ENCODE data around the gene ADD3.

ADD3 gene

GRCh38 chr10:110141185-110141584 lies 133.4 kb downstream of the ADD3 start:
- H3K27me3 ChIP-seq (ENCODE audit: insufficient read depth, low read length), result no peaks in the 10 kb centered on the region
- no peak overlapping the region for H3K4me3 ChIP-seq (ENCODE audit: low read depth, low read length)
- no peak overlapping the region for H2BK120ac ChIP-seq (ENCODE audit: insufficient read depth, low read length, poor library complexity)
- H4K91ac ChIP-seq (ENCODE audit: low read depth, low read length), result no peak overlapping the region
- no peak overlapping the region for H3K9ac ChIP-seq (ENCODE audit: low read length)
- no peak overlapping the region for H3K14ac ChIP-seq (ENCODE audit: low read length)
- H2BK5ac ChIP-seq (ENCODE audit: low read depth, low read length, poor library complexity), result no peak overlapping the region
- H2BK12ac ChIP-seq (ENCODE audit: low read length), result no peak overlapping the region
- peaks cover 0 to 2% of the 10 kb centered on the region in 2 experiments for H3K4me1 ChIP-seq (ENCODE audit: control insufficient read depth in 1 of 2, insufficient read depth in 2 of 2, low read length in 2 of 2)
- no peak overlapping the region for H3K23ac ChIP-seq (ENCODE audit: low read length)
- H3K18ac ChIP-seq (ENCODE audit: low read length), result no peak overlapping the region
- DNase-seq, result no peak
- H3K79me1 ChIP-seq (ENCODE audit: low read length), result no peaks in the 10 kb centered on the region
- no peak overlapping the region for H4K12ac ChIP-seq (ENCODE audit: low read depth, low read length)
- H3K27ac ChIP-seq (ENCODE audit: low read depth, low read length), result no peak overlapping the region
- no peak overlapping the region for H3K4ac ChIP-seq (ENCODE audit: low read depth, low read length)
- H3K4me2 ChIP-seq (ENCODE audit: low read length), result no peak overlapping the region
- H4K8ac ChIP-seq (ENCODE audit: low read depth, low read length), result no peak overlapping the region
- no peaks in the 10 kb centered on the region for H3K79me2 ChIP-seq (ENCODE audit: control insufficient read depth, insufficient read depth, low read length, poor library complexity)
- no peak overlapping the region for H2AFZ ChIP-seq (ENCODE audit: insufficient read depth, low read length, poor library complexity)
- peaks cover under 1 to 3% of the 10 kb centered on the region in 2 experiments for H3K36me3 ChIP-seq (ENCODE audit: control insufficient read depth in 1 of 2, insufficient read depth in 2 of 2, low read length in 2 of 2)
- H2AK5ac ChIP-seq (ENCODE audit: low read length), result no peak overlapping the region
- no CpG with 5 or more reads among the region's 1 CpG for WGBS (ENCODE audit: extremely low coverage, insufficient coverage, insufficient read length)
- H3K9me3 ChIP-seq (ENCODE audit: insufficient read depth, low read depth, low read length), result no peaks in the 10 kb centered on the region

DNA sequence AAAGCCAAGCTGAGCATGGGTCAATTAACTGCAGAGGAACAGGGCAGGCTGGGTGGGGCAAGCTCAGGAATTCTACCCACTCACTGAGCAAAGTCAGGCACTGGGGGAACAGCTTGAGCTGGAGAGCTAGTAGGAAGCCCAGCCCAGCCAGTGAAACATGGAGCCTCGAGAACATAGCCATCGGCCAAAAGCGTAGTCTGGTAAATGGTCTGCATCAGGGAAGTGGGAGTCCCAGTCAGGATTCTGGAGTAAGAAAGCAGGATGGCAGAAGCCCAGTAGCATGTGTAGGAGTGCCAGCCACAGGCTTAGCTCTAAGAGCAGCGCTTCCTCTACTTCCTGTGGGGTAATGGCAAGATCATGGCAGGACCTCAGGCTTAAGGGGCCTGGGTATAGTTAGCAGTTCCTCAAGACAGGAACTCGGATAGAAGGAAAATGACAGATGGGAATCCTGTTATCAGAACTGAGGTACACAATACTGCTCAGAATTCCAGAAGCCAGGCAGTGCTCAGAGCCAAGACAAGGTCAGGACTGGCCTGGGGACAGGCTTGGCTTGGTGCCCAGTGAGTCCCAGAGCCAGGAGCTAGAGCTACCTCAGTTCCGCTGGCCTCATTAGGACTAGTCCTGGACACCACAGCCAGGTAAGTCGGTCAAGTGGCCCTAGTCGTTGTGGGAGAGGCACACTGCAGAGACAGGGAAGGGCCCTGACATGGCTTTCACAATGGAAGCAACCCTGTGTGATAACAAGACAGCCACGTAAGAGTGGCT lies 134.3 kb downstream of the ADD3 start:
- H3K4me3 ChIP-seq (ENCODE audit: low read depth, low read length), result no peak overlapping the region
- H2BK12ac ChIP-seq (ENCODE audit: low read length), result no peak overlapping the region
- no peak overlapping the region for H4K8ac ChIP-seq (ENCODE audit: low read depth, low read length)
- H3K9ac ChIP-seq (ENCODE audit: low read length), result no peak overlapping the region
- H4K91ac ChIP-seq (ENCODE audit: low read depth, low read length), result no peak overlapping the region
- no peak overlapping the region for H3K23ac ChIP-seq (ENCODE audit: low read length)
- H3K27ac ChIP-seq (ENCODE audit: low read depth, low read length), result no peak overlapping the region
- H3K36me3 ChIP-seq (ENCODE audit: control insufficient read depth in 1 of 2, insufficient read depth in 2 of 2, low read length in 2 of 2), result peaks cover 0 to 3% of the 10 kb centered on the region in 2 experiments
- WGBS (ENCODE audit: extremely low coverage, insufficient coverage, insufficient read length), result no CpG with 5 or more reads among the region's 9 CpGs
- no peak overlapping the region for H3K18ac ChIP-seq (ENCODE audit: low read length)
- peaks cover 0 to 2% of the 10 kb centered on the region in 2 experiments for H3K4me1 ChIP-seq (ENCODE audit: control insufficient read depth in 1 of 2, insufficient read depth in 2 of 2, low read length in 2 of 2)
- H2BK120ac ChIP-seq (ENCODE audit: insufficient read depth, low read length, poor library complexity), result no peak overlapping the region
- no peak overlapping the region for H2BK5ac ChIP-seq (ENCODE audit: low read depth, low read length, poor library complexity)
- DNase-seq, result no peak
- no peaks in the 10 kb centered on the region for H3K79me1 ChIP-seq (ENCODE audit: low read length)
- no peak overlapping the region for H3K4ac ChIP-seq (ENCODE audit: low read depth, low read length)
- no peak overlapping the region for H3K4me2 ChIP-seq (ENCODE audit: low read length)
- H2AFZ ChIP-seq (ENCODE audit: insufficient read depth, low read length, poor library complexity), result no peak overlapping the region
- no peaks in the 10 kb centered on the region for H3K27me3 ChIP-seq (ENCODE audit: insufficient read depth, low read length)
- no peaks in the 10 kb centered on the region for H3K9me3 ChIP-seq (ENCODE audit: insufficient read depth, low read depth, low read length)
- no peak overlapping the region for H2AK5ac ChIP-seq (ENCODE audit: low read length)
- no peak overlapping the region for H4K12ac ChIP-seq (ENCODE audit: low read depth, low read length)
- no peaks in the 10 kb centered on the region for H3K79me2 ChIP-seq (ENCODE audit: control insufficient read depth, insufficient read depth, low read length, poor library complexity)
- H3K14ac ChIP-seq (ENCODE audit: low read length), result no peak overlapping the region

DNA sequence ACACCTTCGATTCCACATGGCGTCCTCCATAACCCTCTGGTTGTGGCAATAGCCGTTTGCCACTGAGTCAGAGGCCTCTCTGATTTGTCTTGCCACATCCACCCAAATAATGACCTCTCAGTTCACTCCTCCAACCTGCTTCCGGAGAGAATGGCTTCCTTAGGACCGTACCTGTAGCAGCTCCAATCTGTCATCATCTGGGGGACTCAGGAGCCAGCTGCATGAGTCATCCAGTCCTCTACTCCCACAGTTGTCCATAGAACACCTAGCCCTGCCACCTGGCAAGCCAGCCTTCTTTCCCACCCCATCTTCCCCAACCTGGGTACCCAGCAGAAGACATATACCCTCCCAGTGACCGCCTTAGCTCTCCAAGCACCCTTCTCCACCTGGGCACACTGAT lies 135.2 kb downstream of the ADD3 start:
- Histone ChIP-seq H3K23ac (ENCODE audit: low read length) (no peak overlapping the region), H3K18ac (ENCODE audit: low read length) (no peak overlapping the region), H2BK5ac (ENCODE audit: low read depth, low read length, poor library complexity) (no peak overlapping the region), H4K8ac (ENCODE audit: low read depth, low read length) (no peak overlapping the region), H2AFZ (ENCODE audit: insufficient read depth, low read length, poor library complexity) (no peak overlapping the region), H3K4me2 (ENCODE audit: low read length) (no peak overlapping the region), H3K27me3 (ENCODE audit: insufficient read depth, low read length) (no peaks in the 10 kb centered on the region), H3K4ac (ENCODE audit: low read depth, low read length) (no peak overlapping the region), H4K91ac (ENCODE audit: low read depth, low read length) (no peak overlapping the region), H3K4me1 (ENCODE audit: control insufficient read depth in 1 of 2, insufficient read depth in 2 of 2, low read length in 2 of 2) (peaks cover 0 to 2% of the 10 kb centered on the region in 2 experiments), H3K36me3 (ENCODE audit: control insufficient read depth in 1 of 2, insufficient read depth in 2 of 2, low read length in 2 of 2) (peaks cover 0 to 3% of the 10 kb centered on the region in 2 experiments), H3K79me2 (ENCODE audit: control insufficient read depth, insufficient read depth, low read length, poor library complexity) (no peaks in the 10 kb centered on the region), H2AK5ac (ENCODE audit: low read length) (no peak overlapping the region), H3K9ac (ENCODE audit: low read length) (no peak overlapping the region), H3K79me1 (ENCODE audit: low read length) (no peaks in the 10 kb centered on the region), H4K12ac (ENCODE audit: low read depth, low read length) (no peak overlapping the region), H3K4me3 (ENCODE audit: low read depth, low read length) (no peak overlapping the region), H3K9me3 (ENCODE audit: insufficient read depth, low read depth, low read length) (no peaks in the 10 kb centered on the region), H2BK12ac (ENCODE audit: low read length) (no peak overlapping the region), H2BK120ac (ENCODE audit: insufficient read depth, low read length, poor library complexity) (no peak overlapping the region), H3K27ac (ENCODE audit: low read depth, low read length) (no peak overlapping the region), H3K14ac (ENCODE audit: low read length) (no peak overlapping the region)
- DNase-seq, result no peak
- no CpG with 5 or more reads among the region's 6 CpGs for WGBS (ENCODE audit: extremely low coverage, insufficient coverage, insufficient read length)

DNA sequence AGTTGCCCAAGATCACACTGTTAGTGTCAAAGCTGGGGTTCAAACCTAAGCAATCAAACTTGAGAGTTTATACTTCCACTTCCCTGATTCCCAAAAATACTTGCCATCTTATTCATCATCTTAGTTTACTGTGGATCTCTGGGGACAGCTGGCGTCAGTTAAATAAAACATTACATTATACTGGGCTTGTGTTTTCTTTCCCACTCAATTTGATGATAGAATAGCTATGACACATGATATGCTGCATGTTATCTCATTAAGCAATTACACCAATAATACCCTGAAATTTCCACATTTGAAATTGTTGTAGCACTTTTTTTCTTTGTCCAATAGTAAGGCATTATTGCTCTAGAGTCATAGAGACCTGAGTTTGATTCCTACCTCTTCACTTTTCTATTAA lies 136.7 kb downstream of the ADD3 start:
- H2BK12ac ChIP-seq (ENCODE audit: low read length), result no peak overlapping the region
- DNase-seq, result no peak
- no peak overlapping the region for H3K4me2 ChIP-seq (ENCODE audit: low read length)
- WGBS (ENCODE audit: extremely low coverage, insufficient coverage, insufficient read length), result no CpG with 5 or more reads among the region's 1 CpG
- no peaks in the 10 kb centered on the region for H3K36me3 ChIP-seq (ENCODE audit: control insufficient read depth in 1 of 2, insufficient read depth in 2 of 2, low read length in 2 of 2)
- no peak overlapping the region for H3K9ac ChIP-seq (ENCODE audit: low read length)
- no peaks in the 10 kb centered on the region for H3K79me1 ChIP-seq (ENCODE audit: low read length)
- no peak overlapping the region for H3K27ac ChIP-seq (ENCODE audit: low read depth, low read length)
- no peak overlapping the region for H3K18ac ChIP-seq (ENCODE audit: low read length)
- no peak overlapping the region for H3K4ac ChIP-seq (ENCODE audit: low read depth, low read length)
- no peaks in the 10 kb centered on the region for H3K9me3 ChIP-seq (ENCODE audit: insufficient read depth, low read depth, low read length)
- H3K23ac ChIP-seq (ENCODE audit: low read length), result no peak overlapping the region
- no peak overlapping the region for H3K4me3 ChIP-seq (ENCODE audit: low read depth, low read length)
- no peak overlapping the region for H2BK120ac ChIP-seq (ENCODE audit: insufficient read depth, low read length, poor library complexity)
- peaks cover 0 to 2% of the 10 kb centered on the region in 2 experiments for H3K4me1 ChIP-seq (ENCODE audit: control insufficient read depth in 1 of 2, insufficient read depth in 2 of 2, low read length in 2 of 2)
- no peak overlapping the region for H4K12ac ChIP-seq (ENCODE audit: low read depth, low read length)
- no peak overlapping the region for H3K14ac ChIP-seq (ENCODE audit: low read length)
- no peak overlapping the region for H2AFZ ChIP-seq (ENCODE audit: insufficient read depth, low read length, poor library complexity)
- no peaks in the 10 kb centered on the region for H3K27me3 ChIP-seq (ENCODE audit: insufficient read depth, low read length)
- no peak overlapping the region for H4K8ac ChIP-seq (ENCODE audit: low read depth, low read length)
- no peaks in the 10 kb centered on the region for H3K79me2 ChIP-seq (ENCODE audit: control insufficient read depth, insufficient read depth, low read length, poor library complexity)
- H2BK5ac ChIP-seq (ENCODE audit: low read depth, low read length, poor library complexity), result no peak overlapping the region
- no peak overlapping the region for H4K91ac ChIP-seq (ENCODE audit: low read depth, low read length)
- H2AK5ac ChIP-seq (ENCODE audit: low read length), result no peak overlapping the region

Data from trophoblast cell (in vitro differentiated cells and primary cell).